PC-9 (cell line): ENCODE results near the gene ATP1B1. TPM values are rescaled to one million over a fixed set of nuclear protein-coding genes. Genes with fewer than 3 reads are reported as not detected.

ENCODE experiments used
- BruUV-seq: library from RNA; stranded (reverse); fragments of 400-500 nt; replicated peaks from 2 replicates; lab custom pipeline; 2021; lab: Mats Ljungman, UMichigan
- CTCF ChIA-PET: fragments of 300-600 bp; sonication (Branson Sonifier 250); formaldehyde crosslinking; loops from one replicate; lab custom pipeline; 2022; ENCODE audit warnings: antibody characterized with exemption; lab: Charles Lee
- POLR2A ChIA-PET: fragments of 300-600 bp; sonication (Branson Sonifier 250); formaldehyde crosslinking; loops from one replicate; lab custom pipeline; 2022; ENCODE audit warnings: antibody characterized with exemption; ENCODE audit not compliant: unreplicated experiment; lab: Charles Lee
- DNase-seq, 2 experiments: peaks; one replicate each; pipeline versions ENCODE4 v3.0.0 to v3.0.0-alpha.2; 2015 to 2022; ENCODE audit warnings: mixed read lengths in 1 of 2
- H2AFZ ChIP-seq: fragments of 200-600 bp; sonication (generic); 2 replicates; pipeline ENCODE4 v1.8.1; 2017; ENCODE audit warnings: antibody characterized with exemption
- H3F3A ChIP-seq: fragments of 200-600 bp; sonication (generic); 2 replicates; pipeline ENCODE4 v1.8.1; 2017; ENCODE audit warnings: antibody characterized with exemption, mild to moderate bottlenecking, low read depth; ENCODE audit not compliant: insufficient read depth
- H3K27ac ChIP-seq: fragments of 200-600 bp; sonication (generic); 2 replicates; pipeline ENCODE4 v1.6.1; 2016; ENCODE audit warnings: mixed run types
- H3K27me3 ChIP-seq: fragments of 200-600 bp; sonication (generic); 2 replicates; pipeline ENCODE4 v1.6.1; 2016; ENCODE audit warnings: low read depth, mixed run types; ENCODE audit not compliant: insufficient read depth
- H3K36me3 ChIP-seq: fragments of 200-600 bp; sonication (generic); 2 replicates; pipeline ENCODE4 v1.6.1; 2016; ENCODE audit warnings: low read depth, mixed run types
- H3K4me1 ChIP-seq: fragments of 200-600 bp; sonication (generic); replicated peaks from 2 replicates; pipeline ENCODE4 v1.6.1; 2016; ENCODE audit warnings: mixed run types; ENCODE audit not compliant: insufficient read depth
- H3K4me2 ChIP-seq: fragments of 200-600 bp; sonication (generic); 2 replicates; pipeline ENCODE4 v1.6.1; 2017; ENCODE audit warnings: mixed run types
- H3K4me3 ChIP-seq: fragments of 200-600 bp; sonication (generic); 2 replicates; pipeline ENCODE4 v1.6.1; 2016; ENCODE audit warnings: mixed run types
- H3K79me2 ChIP-seq: fragments of 200-600 bp; sonication (generic); 2 replicates; pipeline ENCODE4 v1.6.1; 2017; ENCODE audit warnings: low read depth, mixed run types
- H3K9me2 ChIP-seq: fragments of 200-600 bp; sonication (generic); 2 replicates; pipeline ENCODE4 v1.8.1; 2017; ENCODE audit warnings: mild to moderate bottlenecking; ENCODE audit not compliant: insufficient read depth
- H3K9me3 ChIP-seq: fragments of 200-600 bp; sonication (generic); 2 replicates; pipeline ENCODE4 v1.8.1; 2016; ENCODE audit warnings: low read depth; ENCODE audit not compliant: insufficient read depth
- H4K20me1 ChIP-seq: fragments of 200-600 bp; sonication (generic); 2 replicates; pipeline ENCODE4 v1.8.1; 2017; ENCODE audit not compliant: insufficient read depth
- EZH2 ChIP-seq: fragments of 200-600 bp; sonication (generic); IDR thresholded peaks from 2 replicates; pipeline ENCODE4 v1.8.0; 2017; ENCODE audit warnings: antibody characterized with exemption, low read depth
- intact Hi-C: fragments of 100-400 bp; cut with micrococcal nuclease; formaldehyde crosslinking; loops from one replicate; pipeline ENCODE4 v1.10.0; 2022; ENCODE audit not compliant: unreplicated experiment
- total RNA-seq: library from RNA; stranded (reverse); gene quantifications from 2 replicates; pipeline ENCODE4 v1.2.3, GENCODE V29; 2021
- TF ChIP-seq, protein P1 (sequence below): fragments of 200-600 bp; sonication (generic); conservative IDR thresholded peaks from 2 replicates; pipeline ENCODE4 v1.6.1; 2017; ENCODE audit warnings: mixed run types, antibody characterized with exemption, mild to moderate bottlenecking, moderate library complexity

Gene ATP1B1
- total RNA-seq, 1 experiment from 2014 or later, result 110 TPM

- H3K36me3 ChIP-seq, result no peaks in the 10 kb centered on the region
- TF ChIP-seq EZH2, result no peak
- TF ChIP-seq, protein P1, sequence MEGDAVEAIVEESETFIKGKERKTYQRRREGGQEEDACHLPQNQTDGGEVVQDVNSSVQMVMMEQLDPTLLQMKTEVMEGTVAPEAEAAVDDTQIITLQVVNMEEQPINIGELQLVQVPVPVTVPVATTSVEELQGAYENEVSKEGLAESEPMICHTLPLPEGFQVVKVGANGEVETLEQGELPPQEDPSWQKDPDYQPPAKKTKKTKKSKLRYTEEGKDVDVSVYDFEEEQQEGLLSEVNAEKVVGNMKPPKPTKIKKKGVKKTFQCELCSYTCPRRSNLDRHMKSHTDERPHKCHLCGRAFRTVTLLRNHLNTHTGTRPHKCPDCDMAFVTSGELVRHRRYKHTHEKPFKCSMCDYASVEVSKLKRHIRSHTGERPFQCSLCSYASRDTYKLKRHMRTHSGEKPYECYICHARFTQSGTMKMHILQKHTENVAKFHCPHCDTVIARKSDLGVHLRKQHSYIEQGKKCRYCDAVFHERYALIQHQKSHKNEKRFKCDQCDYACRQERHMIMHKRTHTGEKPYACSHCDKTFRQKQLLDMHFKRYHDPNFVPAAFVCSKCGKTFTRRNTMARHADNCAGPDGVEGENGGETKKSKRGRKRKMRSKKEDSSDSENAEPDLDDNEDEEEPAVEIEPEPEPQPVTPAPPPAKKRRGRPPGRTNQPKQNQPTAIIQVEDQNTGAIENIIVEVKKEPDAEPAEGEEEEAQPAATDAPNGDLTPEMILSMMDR, result no peak
- no peak overlapping the region for H2AFZ ChIP-seq
- ChIA-PET POLR2A (no interaction called here), CTCF (interaction anchor here (0.6 kb wide), 1 partner anchor 64 kb away, joined by 3 read pairs; no protein-coding TSS in a partner anchor)
- H3K4me3 ChIP-seq, result no peak overlapping the region
- H3F3A ChIP-seq, result no peaks in the 10 kb centered on the region
- no TSS peak for BruUV-seq
- H3K4me1 ChIP-seq, result peaks cover 8% of the 10 kb centered on the region; the same call in 1 of the 2 replicates
- no peaks in the 10 kb centered on the region for H3K79me2 ChIP-seq
- intact Hi-C loops, result no loop called here
- no peaks in the 10 kb centered on the region for H3K9me2 ChIP-seq
- no peak overlapping the region for H3K27ac ChIP-seq
- no peaks in the 10 kb centered on the region for H3K9me3 ChIP-seq
- DNase-seq, result no peak
- no peaks in the 10 kb centered on the region for H4K20me1 ChIP-seq
- H3K27me3 ChIP-seq, result no peaks in the 10 kb centered on the region
- no peak overlapping the region for H3K4me2 ChIP-seq
Observed at GRCh38 chr1:169146576-169147214, 40.2 kb downstream of the ATP1B1 start.

DNA sequence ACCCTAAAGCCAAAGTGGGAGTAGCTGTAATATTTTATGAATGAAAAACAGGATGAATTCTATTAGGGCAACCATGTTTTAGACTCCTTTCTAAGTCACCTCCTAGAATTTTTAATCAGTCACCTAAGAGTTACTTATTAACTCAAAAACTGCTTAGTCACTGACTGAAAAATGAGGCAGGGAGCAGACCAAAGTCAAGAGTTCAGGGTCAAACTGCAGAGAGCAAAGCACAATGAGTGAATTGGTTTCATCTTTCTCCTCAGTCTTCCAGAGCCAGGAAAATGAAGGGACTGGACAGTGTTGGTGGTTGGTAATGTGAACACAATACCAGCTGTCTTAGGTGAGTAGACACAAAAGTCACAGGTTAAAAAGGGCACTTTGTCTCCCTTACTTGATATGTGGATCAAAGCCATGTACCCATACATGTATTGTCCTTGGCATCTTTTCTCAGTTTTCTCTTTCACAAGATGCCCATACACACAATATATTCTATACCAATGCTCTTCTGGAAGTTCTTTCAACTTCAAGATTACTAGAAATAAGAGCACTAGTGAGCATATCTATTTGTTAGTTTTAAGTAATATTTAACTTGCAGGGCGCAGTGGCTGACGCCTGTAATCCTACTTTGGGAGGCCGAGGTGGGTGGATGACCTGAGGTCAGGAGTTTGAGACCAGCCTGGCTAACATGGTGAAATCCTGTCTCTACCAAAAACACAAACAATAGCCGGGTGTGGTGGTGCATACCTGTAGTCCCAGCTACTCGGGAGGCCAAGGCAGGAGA, 42.2 kb downstream of the ATP1B1 start:
- Histone ChIP-seq H3F3A (no peaks in the 10 kb centered on the region), H3K4me1 (peaks cover 8% of the 10 kb centered on the region; the same call in 1 of the 2 replicates), H3K79me2 (no peaks in the 10 kb centered on the region), H3K4me3 (no peak overlapping the region), H3K4me2 (no peak overlapping the region), H3K27me3 (no peaks in the 10 kb centered on the region), H2AFZ (no peak overlapping the region), H3K27ac (peak overlapping the region; percentile 37; the same call in 1 of the 2 replicates), H4K20me1 (no peaks in the 10 kb centered on the region), H3K9me3 (no peaks in the 10 kb centered on the region), H3K9me2 (no peaks in the 10 kb centered on the region), H3K36me3 (no peaks in the 10 kb centered on the region)
- no peak for DNase-seq
- intact Hi-C loops, result no loop called here
- no TSS peak for BruUV-seq
- ChIA-PET CTCF (no interaction called here), POLR2A (no interaction called here)
- no peak for TF ChIP-seq EZH2
- TF ChIP-seq, protein P1, result no peak

DNA sequence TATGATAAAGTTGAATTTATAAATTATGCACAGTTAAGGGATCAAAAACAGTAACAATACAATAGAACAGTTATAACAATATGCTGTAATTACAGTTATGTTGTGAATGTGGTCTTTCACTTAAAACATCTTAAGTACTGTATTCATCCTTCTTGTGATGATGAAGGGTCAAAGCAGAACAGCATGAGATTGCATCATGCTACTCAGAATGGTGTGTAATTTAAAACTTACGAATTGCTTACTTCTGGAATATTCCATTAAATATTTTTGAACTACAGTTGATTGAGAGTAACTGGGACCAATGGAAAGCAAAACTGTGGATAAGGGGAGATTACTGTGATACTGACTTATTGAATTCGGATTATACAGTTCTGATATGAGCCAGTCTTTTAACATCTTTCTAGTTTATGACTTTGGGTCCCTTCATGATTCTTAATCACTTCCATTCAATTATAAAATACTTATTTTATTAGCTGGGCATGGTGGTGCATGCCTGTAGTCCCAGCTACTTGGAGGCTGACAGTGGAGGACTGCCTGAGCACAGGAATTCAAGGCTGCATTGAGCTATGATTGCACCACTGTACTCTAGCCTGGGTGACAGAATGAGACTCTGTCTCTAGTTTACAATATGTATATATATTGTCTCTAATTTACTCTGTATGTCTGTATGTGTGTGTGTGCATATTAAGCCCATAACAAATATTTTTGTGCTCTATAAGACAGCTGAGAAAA, 43.2 kb downstream of the ATP1B1 start:
- TF ChIP-seq, protein P1, result no peak
- TF ChIP-seq EZH2, result no peak
- Histone ChIP-seq H3K4me1 (peaks cover 8% of the 10 kb centered on the region; the same call in 1 of the 2 replicates), H4K20me1 (no peaks in the 10 kb centered on the region), H3K9me2 (no peaks in the 10 kb centered on the region), H3K27ac (no peak overlapping the region), H3K79me2 (no peaks in the 10 kb centered on the region), H3K36me3 (no peaks in the 10 kb centered on the region), H3F3A (no peaks in the 10 kb centered on the region), H3K4me2 (no peak overlapping the region), H3K27me3 (no peaks in the 10 kb centered on the region), H2AFZ (no peak overlapping the region), H3K9me3 (no peaks in the 10 kb centered on the region), H3K4me3 (no peak overlapping the region)
- POLR2A ChIA-PET, result no interaction called here
- DNase-seq, result no peak
- no TSS peak for BruUV-seq
- intact Hi-C loops, result no loop called here
- CTCF ChIA-PET, result no interaction called here
